HEK293 (cell line): Measurements from ENCODE around the gene LACTBL1.

ENCODE experiments used
- CTCF ChIP-seq: fragments of 450-650 bp; formaldehyde crosslinking; IDR thresholded peaks from 2 replicates; pipeline ENCODE4 v1.5.1; 2016; ENCODE audit warnings: missing biosample characterization, missing genetic modification characterization
- HOXA7 ChIP-seq: sonication (generic); formaldehyde crosslinking; IDR thresholded peaks from 2 replicates; pipeline ENCODE4 v1.8.1; 2022; ENCODE audit warnings: missing genetic modification reagents, borderline replicate concordance
- ZNF311 ChIP-seq: fragments of 450-650 bp; formaldehyde crosslinking; IDR thresholded peaks from 2 replicates; pipeline ENCODE4 v1.5.1; 2017; ENCODE audit warnings: missing biosample characterization, missing genetic modification characterization, borderline replicate concordance
- ZNF362 ChIP-seq: fragments of 450-650 bp; formaldehyde crosslinking; IDR thresholded peaks from 2 replicates; pipeline ENCODE4 v1.5.1; 2016; ENCODE audit warnings: missing biosample characterization, missing genetic modification characterization

GRCh38 chr1:23007106-23007505 is 34.4 kb upstream of the LACTBL1 start:
- TF ChIP-seq CTCF (tag by site-specific recombination), result no peak
- no peak for TF ChIP-seq ZNF362 (tag by site-specific recombination)
- no peak for TF ChIP-seq ZNF311
- no peak for TF ChIP-seq HOXA7 (CRISPR knock-in tag)
